H9 (cell line): ENCODE data around the gene COG4. TPM values are rescaled to one million over a fixed set of nuclear protein-coding genes. Genes with fewer than 3 reads are reported as not detected.
A peak's percentile ranks its signal among the peaks of the same experiment; 100 is the strongest.

ENCODE experiments used
- DNase-seq: peaks from one replicate; pipeline ENCODE4 v3.0.0-alpha.2; 2017
- H2AFZ ChIP-seq: one replicate; pipeline ENCODE4 v1.6.1; 2013; ENCODE audit warnings: mild to moderate bottlenecking, low read length, control low read depth, moderate library complexity
- H2AK5ac ChIP-seq: 2 replicates; pipeline ENCODE4 v1.6.1; 2013; ENCODE audit warnings: low read length, control low read depth, mixed read lengths; ENCODE audit not compliant: insufficient read length
- H2BK120ac ChIP-seq: one replicate; pipeline ENCODE4 v1.6.1; 2013; ENCODE audit warnings: low read depth, mild to moderate bottlenecking, low read length, control low read depth, inconsistent platforms; ENCODE audit not compliant: poor library complexity, severe bottlenecking
- H2BK12ac ChIP-seq: 2 replicates; pipeline ENCODE4 v1.6.1; 2013; ENCODE audit warnings: low read length, control low read depth, mixed read lengths, low read depth; ENCODE audit not compliant: insufficient read length
- H2BK15ac ChIP-seq: 2 replicates; pipeline ENCODE4 v1.6.1; 2013; ENCODE audit warnings: low read depth, low read length, control low read depth
- H2BK20ac ChIP-seq: one replicate; pipeline ENCODE4 v1.6.1; 2013; ENCODE audit warnings: low read depth, mild to moderate bottlenecking, low read length, control low read depth, inconsistent platforms; ENCODE audit not compliant: poor library complexity, severe bottlenecking
- H2BK5ac ChIP-seq: 2 replicates; pipeline ENCODE4 v1.6.1; 2013; ENCODE audit warnings: low read length, control low read depth, mixed read lengths; ENCODE audit not compliant: insufficient read length
- H3K14ac ChIP-seq: 2 replicates; pipeline ENCODE4 v1.6.1; 2013; ENCODE audit warnings: low read length, control low read depth; ENCODE audit not compliant: insufficient read depth
- H3K18ac ChIP-seq: 2 replicates; pipeline ENCODE4 v1.6.1; 2013; ENCODE audit warnings: low read depth, mild to moderate bottlenecking, mixed read lengths, low read length, control low read depth; ENCODE audit not compliant: insufficient read length
- H3K23ac ChIP-seq: 2 replicates; pipeline ENCODE4 v1.6.1; 2013; ENCODE audit warnings: low read length, control low read depth, mixed read lengths, low read depth; ENCODE audit not compliant: insufficient read length
- H3K23me2 ChIP-seq: 2 replicates; pipeline ENCODE4 v1.6.1; 2013; ENCODE audit warnings: low read depth, mild to moderate bottlenecking, mixed read lengths, low read length, control low read depth; ENCODE audit not compliant: insufficient read length, poor library complexity, severe bottlenecking
- H3K27ac ChIP-seq: 2 replicates; pipeline ENCODE4 v1.5.1; 2013; ENCODE audit warnings: low read length, control low read depth, mixed read lengths, low read depth; ENCODE audit not compliant: insufficient read length
- H3K27me3 ChIP-seq: 2 replicates; pipeline ENCODE4 v1.6.1; 2013; ENCODE audit warnings: low read length, control low read depth, inconsistent platforms; ENCODE audit not compliant: insufficient read depth
- H3K4ac ChIP-seq: 2 replicates; pipeline ENCODE4 v1.6.1; 2013; ENCODE audit warnings: low read depth, mild to moderate bottlenecking, control low read depth, inconsistent platforms, low read length, moderate library complexity
- H3K4me1 ChIP-seq: 2 replicates; pipeline ENCODE4 v1.6.1; 2013; ENCODE audit warnings: low read length, control low read depth, inconsistent platforms; ENCODE audit not compliant: insufficient read depth
- H3K4me2 ChIP-seq: 2 replicates; pipeline ENCODE4 v1.6.1; 2013; ENCODE audit warnings: low read length, control low read depth, mixed read lengths; ENCODE audit not compliant: insufficient read length, insufficient read depth
- H3K56ac ChIP-seq: 2 replicates; pipeline ENCODE4 v1.6.1; 2013; ENCODE audit warnings: low read depth, mild to moderate bottlenecking, mixed read lengths, low read length, control low read depth; ENCODE audit not compliant: insufficient read length
- H3K79me1 ChIP-seq: 2 replicates; pipeline ENCODE4 v1.6.1; 2013; ENCODE audit warnings: low read depth, mild to moderate bottlenecking, moderate library complexity, low read length, control low read depth, inconsistent platforms; ENCODE audit not compliant: insufficient read depth, poor library complexity, severe bottlenecking
- H3K79me2 ChIP-seq: 2 replicates; pipeline ENCODE4 v1.6.1; 2013; ENCODE audit warnings: low read length, control low read depth, inconsistent platforms; ENCODE audit not compliant: insufficient read depth
- H3K9ac ChIP-seq: 2 replicates; pipeline ENCODE4 v1.6.1; 2013; ENCODE audit warnings: low read length, control low read depth, mixed read lengths; ENCODE audit not compliant: insufficient read length; ENCODE audit errors: extremely low read depth
- H3K9me3 ChIP-seq: one replicate; pipeline ENCODE4 v1.6.1; 2013; ENCODE audit warnings: low read depth, low read length, inconsistent platforms; ENCODE audit not compliant: control insufficient read depth
- H3T11ph ChIP-seq: one replicate; pipeline ENCODE4 v1.6.1; 2013; ENCODE audit warnings: mild to moderate bottlenecking, low read length, control low read depth, inconsistent platforms
- H4K20me1 ChIP-seq: one replicate; pipeline ENCODE4 v1.6.1; 2013; ENCODE audit not compliant: control insufficient read depth, insufficient read length, insufficient read depth
- H4K5ac ChIP-seq: 2 replicates; pipeline ENCODE4 v1.6.1; 2013; ENCODE audit warnings: low read depth, mild to moderate bottlenecking, mixed read lengths, low read length, control low read depth; ENCODE audit not compliant: insufficient read length
- H4K8ac ChIP-seq: replicated peaks from 2 replicates; pipeline ENCODE4 v1.6.1; 2013; ENCODE audit warnings: low read length, control low read depth, mixed read lengths, low read depth; ENCODE audit not compliant: insufficient read length
- H4K91ac ChIP-seq: 2 replicates; pipeline ENCODE4 v1.6.1; 2013; ENCODE audit warnings: low read depth, mild to moderate bottlenecking, moderate library complexity, mixed read lengths, low read length, control low read depth; ENCODE audit not compliant: insufficient read length
- H3K27ac Mint-ChIP-seq, 3 experiments: 2 replicates in 2 of 3; 3 replicates in 1 of 3; pipeline ENCODE4 v1.8.0; 2020 to 2021; ENCODE audit warnings: mixed read lengths in 3 of 3, mild to moderate bottlenecking in 1 of 3, moderate library complexity in 1 of 3
- H3K27me3 Mint-ChIP-seq: 2 replicates; pipeline ENCODE4 v1.8.0; 2021; ENCODE audit warnings: low read depth, mild to moderate bottlenecking, moderate library complexity, mixed read lengths
- H3K36me3 Mint-ChIP-seq, 3 experiments: 2 replicates in 2 of 3; 3 replicates in 1 of 3; pipeline ENCODE4 v1.8.0; 2020 to 2021; ENCODE audit warnings: low read depth in 3 of 3, mixed read lengths in 3 of 3; ENCODE audit not compliant: insufficient read depth in 1 of 3
- H3K4me1 Mint-ChIP-seq, 2 experiments: 2 replicates each; pipeline ENCODE4 v1.8.0; 2020; ENCODE audit warnings: mixed read lengths in 2 of 2
- H3K4me3 Mint-ChIP-seq, 2 experiments: 2 replicates in 1 of 2; 3 replicates in 1 of 2; pipeline ENCODE4 v1.8.0; 2020 to 2021; ENCODE audit warnings: mild to moderate bottlenecking in 2 of 2, mixed read lengths in 2 of 2, moderate library complexity in 1 of 2
- H3K9me3 Mint-ChIP-seq, 2 experiments: 2 replicates in 1 of 2; 3 replicates in 1 of 2; pipeline ENCODE4 v1.8.0; 2020; ENCODE audit warnings: mild to moderate bottlenecking in 2 of 2, mixed read lengths in 2 of 2, moderate library complexity in 1 of 2
- WGBS: extraction: QIAGEN DNeasy Blood & Tissue Kit; methylation state at CpG from one replicate; pipeline ENCODE4 v1.1.7; 2013; ENCODE audit warnings: missing lambda C conversion rate, low lambda C conversion rate, mixed read lengths; ENCODE audit not compliant: insufficient read length; ENCODE audit errors: extremely low coverage; 5-methylcytosine and 5-hydroxymethylcytosine counted together
- total RNA-seq: library from RNA; stranded (reverse); gene quantifications from 2 replicates; pipeline ENCODE4 v1.2.1, GENCODE V29; 2021
- TF ChIP-seq, protein P1 (sequence below): fragments of 200-600 bp; sonication (generic); conservative IDR thresholded peaks from 3 replicates; pipeline ENCODE4 v1.8.0; 2021; ENCODE audit warnings: antibody characterized with exemption, mild to moderate bottlenecking

Gene COG4
- total RNA-seq, 1 experiment from 2014 or later: 51.9 TPM

DNA sequence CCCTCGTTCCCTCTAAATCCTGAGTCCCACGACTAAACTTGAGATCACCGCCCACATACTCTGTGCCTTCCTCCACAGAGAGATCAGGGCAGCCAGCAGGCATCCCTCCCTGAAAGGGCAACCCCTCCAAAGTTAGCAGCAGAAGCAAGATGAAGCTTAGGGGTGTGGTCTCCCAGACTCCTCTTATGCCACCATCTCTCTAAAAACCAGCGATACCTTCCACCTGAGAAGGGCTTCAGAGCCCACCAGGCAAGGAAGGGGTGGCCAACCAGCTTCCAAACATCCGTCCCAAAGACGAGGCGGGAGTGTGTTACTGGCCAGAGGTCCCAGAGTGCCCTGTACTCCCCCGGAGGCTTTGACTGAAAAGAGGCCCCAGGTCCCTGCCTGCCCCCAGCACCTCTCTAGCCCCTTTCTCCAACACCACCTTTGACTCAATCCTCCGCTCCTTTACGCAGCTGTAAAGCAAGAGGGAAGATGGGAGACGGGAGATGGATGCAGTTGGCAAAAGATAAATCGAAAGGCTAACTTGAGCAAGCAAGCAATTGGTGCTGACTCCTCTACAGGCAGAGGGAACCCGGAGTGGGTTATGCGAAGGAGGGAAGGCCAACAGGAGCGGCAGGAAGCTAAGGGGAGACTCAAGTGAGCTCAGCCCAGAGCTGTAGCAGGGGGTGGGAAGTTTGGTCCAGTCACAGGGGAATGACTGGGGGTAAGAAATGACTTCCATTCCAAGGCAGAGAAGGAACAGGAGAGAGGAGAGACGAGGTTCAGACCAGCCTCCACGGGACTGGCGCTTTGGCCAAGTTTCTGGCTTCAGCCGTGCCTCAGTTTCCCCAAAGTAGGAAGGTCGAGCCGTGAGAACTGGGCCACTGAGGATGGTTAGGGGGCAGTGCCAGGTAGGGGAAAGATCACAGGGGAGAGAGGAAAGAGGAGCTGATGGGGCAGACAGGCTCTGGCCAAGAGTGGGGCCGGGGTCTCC, 85.5 kb downstream of the COG4 start:
- no peak for DNase-seq
- no peaks in the 10 kb centered on the region for H3K9me3 ChIP-seq

More for the DNA sequence above, 85.5 kb downstream of the COG4 start:
- Histone ChIP-seq H3K56ac (no peak overlapping the region), H3K27me3 (no peaks in the 10 kb centered on the region), H3K79me2 (peaks cover 11% of the 10 kb centered on the region; the same call in 1 of the 2 replicates), H4K5ac (no peak overlapping the region), H2BK12ac (no peak overlapping the region), H3K4me1 (peaks cover 7% of the 10 kb centered on the region), H2BK20ac (no peak overlapping the region), H2AK5ac (no peak overlapping the region), H2AFZ (no peak overlapping the region), H3K27ac (no peak overlapping the region), H3K23ac (no peak overlapping the region), H3K14ac (no peak overlapping the region; the same call in 1 of the 2 replicates), H3K4ac (no peak overlapping the region), H2BK5ac (no peak overlapping the region), H2BK15ac (no peak overlapping the region), H3K23me2 (peaks cover 11% of the 10 kb centered on the region), H3T11ph (no peak overlapping the region), H4K91ac (no peak overlapping the region), H4K8ac (no peak overlapping the region), H3K4me2 (peak overlapping the region; percentile 91), H3K79me1 (no peaks in the 10 kb centered on the region), H2BK120ac (no peak overlapping the region), H3K9ac (peak overlapping the region; percentile 50), H3K18ac (no peak overlapping the region), H4K20me1 (no peaks in the 10 kb centered on the region)
- TF ChIP-seq, protein P1, sequence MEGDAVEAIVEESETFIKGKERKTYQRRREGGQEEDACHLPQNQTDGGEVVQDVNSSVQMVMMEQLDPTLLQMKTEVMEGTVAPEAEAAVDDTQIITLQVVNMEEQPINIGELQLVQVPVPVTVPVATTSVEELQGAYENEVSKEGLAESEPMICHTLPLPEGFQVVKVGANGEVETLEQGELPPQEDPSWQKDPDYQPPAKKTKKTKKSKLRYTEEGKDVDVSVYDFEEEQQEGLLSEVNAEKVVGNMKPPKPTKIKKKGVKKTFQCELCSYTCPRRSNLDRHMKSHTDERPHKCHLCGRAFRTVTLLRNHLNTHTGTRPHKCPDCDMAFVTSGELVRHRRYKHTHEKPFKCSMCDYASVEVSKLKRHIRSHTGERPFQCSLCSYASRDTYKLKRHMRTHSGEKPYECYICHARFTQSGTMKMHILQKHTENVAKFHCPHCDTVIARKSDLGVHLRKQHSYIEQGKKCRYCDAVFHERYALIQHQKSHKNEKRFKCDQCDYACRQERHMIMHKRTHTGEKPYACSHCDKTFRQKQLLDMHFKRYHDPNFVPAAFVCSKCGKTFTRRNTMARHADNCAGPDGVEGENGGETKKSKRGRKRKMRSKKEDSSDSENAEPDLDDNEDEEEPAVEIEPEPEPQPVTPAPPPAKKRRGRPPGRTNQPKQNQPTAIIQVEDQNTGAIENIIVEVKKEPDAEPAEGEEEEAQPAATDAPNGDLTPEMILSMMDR: no peak
- Mint-ChIP-seq H3K4me1 (peaks cover 43 to 45% of the 10 kb centered on the region in 2 experiments), H3K36me3 (peaks cover 7 to 15% (median 8%) of the 10 kb centered on the region in 3 experiments; a peak in 5 of 7 replicates), H3K27ac (peak overlapping the region; percentile 89 to 95 (median 90)), H3K27me3 (no peaks in the 10 kb centered on the region; the same call in 1 of the 2 replicates), H3K4me3 (peak overlapping the region; percentile 94 to 96), H3K9me3 (peaks cover 0 to 2% of the 10 kb centered on the region in 2 experiments; a peak in 1 of 5 replicates)
- no CpG with 5 or more reads among the region's 22 CpGs for WGBS
